ENCODE measurements around the gene FHOD3.

GRCh38 chr18:36732264-36732663 lies 434.8 kb downstream of the FHOD3 start:
- no peak for TF ChIP-seq CTCF (conservative IDR thresholded peaks at IDR 0.05)
- no peak for TF ChIP-seq EZH2 (IDR thresholded peaks at IDR 0.05; ENCODE audit: low read depth)

All from PC-9 (cell line).